ENCODE results near the gene C5orf15. TPM values are rescaled to one million over a fixed set of nuclear protein-coding genes. Genes with fewer than 3 reads are reported as not detected.
A peak's percentile ranks its signal among the peaks of the same experiment; 100 is the strongest.

Gene C5orf15
- total RNA-seq, 1 donor from 2014 or later: 41.7 TPM

GRCh38 chr5:133932441-133933168 is 35.8 kb downstream of the C5orf15 start:
- Mint-ChIP-seq H3K4me3 (ENCODE audit: unreplicated experiment) (no peak overlapping the region), H3K27ac (ENCODE audit: unreplicated experiment) (no peak overlapping the region), H3K9me3 (ENCODE audit: low read depth) (no peaks in the 10 kb centered on the region), H3K27me3 (ENCODE audit: low read depth) (no peaks in the 10 kb centered on the region), H3K36me3 (ENCODE audit: low read depth) (no peaks in the 10 kb centered on the region), H3K4me1 (ENCODE audit: low read depth) (peaks cover 19% of the 10 kb centered on the region)
- DNase-seq (ENCODE audit: low spot score): no peak
- TF ChIP-seq CTCF (IDR thresholded peaks at IDR 0.05): no peak

GRCh38 chr5:133931546-133931945 is 36.9 kb downstream of the C5orf15 start:
- no peaks in the 10 kb centered on the region for H3K9me3 Mint-ChIP-seq (ENCODE audit: low read depth)
- no peak for TF ChIP-seq CTCF (IDR thresholded peaks at IDR 0.05)
- H3K27me3 Mint-ChIP-seq (ENCODE audit: low read depth): no peaks in the 10 kb centered on the region
- H3K36me3 Mint-ChIP-seq (ENCODE audit: low read depth): no peaks in the 10 kb centered on the region
- H3K4me1 Mint-ChIP-seq (ENCODE audit: low read depth): peaks cover 27% of the 10 kb centered on the region
- peak overlapping the region; percentile 38 for H3K27ac Mint-ChIP-seq (ENCODE audit: unreplicated experiment)
- no peak for DNase-seq (ENCODE audit: low spot score)
- H3K4me3 Mint-ChIP-seq (ENCODE audit: unreplicated experiment): no peak overlapping the region

GRCh38 chr5:133930813-133931090 is 37.7 kb downstream of the C5orf15 start:
- H3K4me3 Mint-ChIP-seq (ENCODE audit: unreplicated experiment): no peak overlapping the region
- no peak overlapping the region for H3K27ac Mint-ChIP-seq (ENCODE audit: unreplicated experiment)
- H3K27me3 Mint-ChIP-seq (ENCODE audit: low read depth): no peaks in the 10 kb centered on the region
- no peak for TF ChIP-seq CTCF (IDR thresholded peaks at IDR 0.05)
- peaks cover 30% of the 10 kb centered on the region for H3K4me1 Mint-ChIP-seq (ENCODE audit: low read depth)
- no peaks in the 10 kb centered on the region for H3K36me3 Mint-ChIP-seq (ENCODE audit: low read depth)
- no peak for DNase-seq (ENCODE audit: low spot score)
- H3K9me3 Mint-ChIP-seq (ENCODE audit: low read depth): no peaks in the 10 kb centered on the region

DNA sequence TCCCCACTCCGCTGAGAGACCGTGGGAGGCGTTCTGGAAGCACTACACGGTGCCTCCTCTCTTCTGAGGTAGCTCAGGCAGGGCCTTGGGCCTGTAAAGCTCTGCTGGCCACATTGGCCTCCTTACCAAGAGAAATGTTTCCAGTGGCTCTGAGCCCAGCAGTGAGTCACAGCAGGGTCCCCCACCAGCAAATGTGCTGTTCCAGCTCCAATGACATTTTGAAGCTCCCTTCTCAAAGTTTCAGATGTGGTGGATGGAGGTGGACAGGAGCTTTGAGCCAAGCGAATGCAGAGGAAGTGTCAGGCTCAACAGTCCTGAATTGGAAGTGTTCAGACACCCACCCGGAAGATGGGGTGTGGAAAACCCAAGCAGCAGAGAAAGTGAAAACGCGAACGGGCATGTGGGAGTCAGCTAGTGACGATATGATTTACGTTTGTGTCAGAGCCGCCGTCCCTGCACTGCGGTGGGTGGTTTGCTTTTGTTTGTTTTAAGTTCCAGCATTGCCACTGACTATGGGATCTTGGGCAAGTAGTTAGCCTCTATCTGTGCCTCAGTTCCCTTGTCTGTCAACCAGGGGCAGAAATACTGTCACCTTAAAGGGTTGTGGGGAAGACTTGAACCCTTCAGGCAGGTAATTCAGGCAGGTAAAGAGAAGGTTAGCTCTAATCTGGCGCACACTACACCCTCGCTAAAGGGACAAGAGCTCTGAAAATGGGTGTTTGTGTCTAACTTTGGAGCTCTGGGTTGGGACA is 38.2 kb downstream of the C5orf15 start:
- peaks cover 29% of the 10 kb centered on the region for H3K4me1 Mint-ChIP-seq (ENCODE audit: low read depth)
- H3K27me3 Mint-ChIP-seq (ENCODE audit: low read depth): no peaks in the 10 kb centered on the region
- no peaks in the 10 kb centered on the region for H3K9me3 Mint-ChIP-seq (ENCODE audit: low read depth)
- H3K4me3 Mint-ChIP-seq (ENCODE audit: unreplicated experiment): no peak overlapping the region
- peak overlapping the region; percentile 33 for H3K27ac Mint-ChIP-seq (ENCODE audit: unreplicated experiment)
- H3K36me3 Mint-ChIP-seq (ENCODE audit: low read depth): no peaks in the 10 kb centered on the region
- TF ChIP-seq CTCF (IDR thresholded peaks at IDR 0.05): no peak
- no peak for DNase-seq (ENCODE audit: low spot score)

GRCh38 chr5:133928587-133929393 is 39.6 kb downstream of the C5orf15 start:
- H3K4me1 Mint-ChIP-seq (ENCODE audit: low read depth): peaks cover 26% of the 10 kb centered on the region
- no peak overlapping the region for H3K4me3 Mint-ChIP-seq (ENCODE audit: unreplicated experiment)
- H3K9me3 Mint-ChIP-seq (ENCODE audit: low read depth): no peaks in the 10 kb centered on the region

More at GRCh38 chr5:133928587-133929393, 39.6 kb downstream of the C5orf15 start:
- Mint-ChIP-seq H3K27me3 (ENCODE audit: low read depth) (no peaks in the 10 kb centered on the region), H3K36me3 (ENCODE audit: low read depth) (no peaks in the 10 kb centered on the region), H3K27ac (ENCODE audit: unreplicated experiment) (no peak overlapping the region)
- TF ChIP-seq CTCF (IDR thresholded peaks at IDR 0.05): no peak
- DNase-seq (ENCODE audit: low spot score): no peak

Data from chondrocyte (in vitro differentiated cells).